HuH-7 (cell line): ENCODE data around the gene CHCHD6.

Experiments used
- DNase-seq: peaks from one replicate; pipeline ENCODE4 v3.0.0; 2011; ENCODE audit warnings: low spot score

CHCHD6 gene

GRCh38 chr3:126668450-126669401, 35.3 kb upstream of the CHCHD6 start:
- no peak for DNase-seq

GRCh38 chr3:126671521-126671920, 32.5 kb upstream of the CHCHD6 start:
- no peak for DNase-seq

GRCh38 chr3:126672340-126672739, 31.7 kb upstream of the CHCHD6 start:
- DNase-seq = no peak

- no peak for DNase-seq
Measured at GRCh38 chr3:126672741-126673140, 31.3 kb upstream of the CHCHD6 start.

- DNase-seq = no peak
Measured at GRCh38 chr3:126676919-126677705, 26.9 kb upstream of the CHCHD6 start.

- DNase-seq = no peak
Measured at GRCh38 chr3:126677862-126678503, 26.1 kb upstream of the CHCHD6 start.

GRCh38 chr3:126678693-126679317, 25.2 kb upstream of the CHCHD6 start:
- no peak for DNase-seq

GRCh38 chr3:126679318-126679751, 24.7 kb upstream of the CHCHD6 start:
- peak; percentile 81 for DNase-seq

GRCh38 chr3:126679831-126680666, 24.0 kb upstream of the CHCHD6 start:
- DNase-seq = no peak

- DNase-seq = no peak
Measured at GRCh38 chr3:126680667-126681055, 23.4 kb upstream of the CHCHD6 start.

GRCh38 chr3:126682009-126682408, 22.0 kb upstream of the CHCHD6 start:
- no peak for DNase-seq

- no peak for DNase-seq
Measured at GRCh38 chr3:126683069-126683468, 21.0 kb upstream of the CHCHD6 start.

- no peak for DNase-seq
Measured at GRCh38 chr3:126684218-126684751, 19.8 kb upstream of the CHCHD6 start.

- no peak for DNase-seq
Measured at GRCh38 chr3:126685021-126685420, 19.0 kb upstream of the CHCHD6 start.

- no peak for DNase-seq
Measured at GRCh38 chr3:126685493-126685892, 18.5 kb upstream of the CHCHD6 start.

GRCh38 chr3:126691765-126692164, 12.3 kb upstream of the CHCHD6 start:
- DNase-seq = no peak

GRCh38 chr3:126692858-126693257, 11.2 kb upstream of the CHCHD6 start:
- DNase-seq = no peak

- DNase-seq = no peak
Measured at GRCh38 chr3:126693921-126694320, 10.1 kb upstream of the CHCHD6 start.

- DNase-seq = no peak
Measured at GRCh38 chr3:126696701-126697267, 7.3 kb upstream of the CHCHD6 start.

- DNase-seq = no peak
Measured at GRCh38 chr3:126699011-126699410, 5.0 kb upstream of the CHCHD6 start.
